H1 (cell line): ENCODE data around the gene KISS1. TPM values are rescaled to one million over a fixed set of nuclear protein-coding genes. Genes with fewer than 3 reads are reported as not detected.

Experiments used
- CTCF ChIA-PET: fragments of 300-600 bp; sonication (Branson Sonifier 250); formaldehyde crosslinking; loops from one replicate; lab custom pipeline; 2021; ENCODE audit not compliant: partially characterized antibody; lab: Charles Lee
- POLR2A ChIA-PET: fragments of 300-600 bp; sonication (Branson Sonifier 250); formaldehyde crosslinking; loops from one replicate; lab custom pipeline; 2021; ENCODE audit warnings: inconsistent platforms; ENCODE audit not compliant: partially characterized antibody; lab: Charles Lee
- DNase-seq, 2 experiments: peaks; one replicate each; pipeline versions ENCODE4 v3.0.0 to v3.0.0-alpha.2; 2010 to 2022; ENCODE audit warnings: low spot score in 2 of 2, low read depth in 1 of 2, mixed read lengths in 1 of 2
- FAIRE-seq: peaks from 2 replicates; lab custom pipeline; 2011; peaks lifted over from hg19 to GRCh38; lab: Jason Lieb, UNC
- H2AFZ ChIP-seq: 2 replicates; pipeline ENCODE4 v1.8.1; 2012; ENCODE audit warnings: low read length, inconsistent platforms
- H2AK5ac ChIP-seq: 2 replicates; pipeline ENCODE4 v1.6.1; 2013; ENCODE audit warnings: low read depth, low read length
- H2BK120ac ChIP-seq: replicated peaks from 2 replicates; pipeline ENCODE3; 2013; ENCODE audit warnings: low read depth, low read length, inconsistent platforms
- H2BK12ac ChIP-seq: 2 replicates; pipeline ENCODE4 v1.6.1; 2013; ENCODE audit warnings: low read depth, low read length
- H2BK15ac ChIP-seq: 2 replicates; pipeline ENCODE4 v1.6.1; 2013; ENCODE audit warnings: low read length
- H2BK20ac ChIP-seq: 2 replicates; pipeline ENCODE4 v1.6.1; 2013; ENCODE audit warnings: low read length
- H2BK5ac ChIP-seq: 2 replicates; pipeline ENCODE4 v1.6.1; 2013; ENCODE audit warnings: low read depth, low read length
- H3K14ac ChIP-seq: 2 replicates; pipeline ENCODE4 v1.6.1; 2013; ENCODE audit warnings: inconsistent platforms; ENCODE audit not compliant: insufficient read length
- H3K18ac ChIP-seq: 2 replicates; pipeline ENCODE4 v1.6.1; 2013; ENCODE audit warnings: low read length; ENCODE audit errors: extremely low read depth
- H3K23ac ChIP-seq: 2 replicates; pipeline ENCODE4 v1.6.1; 2013; ENCODE audit warnings: inconsistent platforms; ENCODE audit not compliant: insufficient read length
- H3K23me2 ChIP-seq: 2 replicates; pipeline ENCODE4 v1.6.1; 2013; ENCODE audit warnings: low read depth, low read length
- H3K27ac ChIP-seq: 2 replicates; pipeline ENCODE4 v1.6.1; 2011; ENCODE audit warnings: low read depth, low read length, inconsistent platforms
- H3K27me3 ChIP-seq, 4 experiments: replicated peaks in 1 of 4; 1 replicate in 1 of 4; 2 replicates in 3 of 4; pipeline versions ENCODE4 v1.6.1 to v1.8.1; 2011 to 2013; ENCODE audit warnings: low read length in 3 of 4, mild to moderate bottlenecking in 3 of 4, inconsistent platforms in 2 of 4, mixed read lengths in 2 of 4, moderate library complexity in 1 of 4; ENCODE audit not compliant: control insufficient read depth in 3 of 4, insufficient read depth in 3 of 4; ENCODE audit errors: extremely low read depth in 1 of 4
- H3K36me3 ChIP-seq, 4 experiments: 2 replicates each; pipeline versions ENCODE4 v1.6.1 to v1.8.1; 2011 to 2013; ENCODE audit warnings: mild to moderate bottlenecking in 4 of 4, low read length in 3 of 4, moderate library complexity in 2 of 4, control low read depth in 1 of 4, inconsistent platforms in 1 of 4; ENCODE audit not compliant: insufficient read depth in 4 of 4, control insufficient read depth in 2 of 4
- H3K4ac ChIP-seq: replicated peaks from 2 replicates; pipeline ENCODE3; 2013; ENCODE audit warnings: low read length, low read depth, mixed read lengths, inconsistent platforms; ENCODE audit not compliant: insufficient read length
- H3K4me1 ChIP-seq, 4 experiments: replicated peaks in 1 of 4; 1 replicate in 1 of 4; 2 replicates in 3 of 4; pipeline versions ENCODE4 v1.6.1 to v1.8.1; 2011 to 2013; ENCODE audit warnings: low read length in 3 of 4, inconsistent platforms in 2 of 4, mixed read lengths in 1 of 4; ENCODE audit not compliant: insufficient read depth in 4 of 4, control insufficient read depth in 3 of 4
- H3K4me2 ChIP-seq, 2 experiments: 2 replicates each; pipeline versions ENCODE4 v1.6.1 to v1.8.1; 2011 to 2013; ENCODE audit warnings: low read depth in 2 of 2, low read length in 2 of 2, control low read depth in 1 of 2, inconsistent platforms in 1 of 2, mild to moderate bottlenecking in 1 of 2; ENCODE audit not compliant: insufficient read depth in 1 of 2
- H3K4me3 ChIP-seq, 4 experiments: fragments of 200-600, 300-600 bp in 1 of 4; sonication (generic), shearing (Covaris generic), sonication (Bioruptor Twin) in 1 of 4; 2 replicates each; pipeline versions ENCODE4 v1.5.1 to v1.8.1; 2011 to 2016; ENCODE audit warnings: low read length in 4 of 4, low read depth in 3 of 4, control low read depth in 2 of 4, inconsistent platforms in 2 of 4, mild to moderate bottlenecking in 2 of 4, mixed read lengths in 1 of 4, moderate library complexity in 1 of 4; ENCODE audit not compliant: insufficient read depth in 2 of 4; ENCODE audit errors: extremely low read depth in 1 of 4
- H3K56ac ChIP-seq: replicated peaks from 2 replicates; pipeline ENCODE3; 2013; ENCODE audit warnings: low read depth, mild to moderate bottlenecking, mixed read lengths, low read length, inconsistent platforms; ENCODE audit not compliant: insufficient read length
- H3K79me1 ChIP-seq: 2 replicates; pipeline ENCODE4 v1.6.1; 2013; ENCODE audit warnings: low read depth, low read length, control low read depth
- H3K79me2 ChIP-seq, 2 experiments: 2 replicates each; pipeline versions ENCODE4 v1.6.1 to v1.8.1; 2012 to 2013; ENCODE audit warnings: low read length in 2 of 2, mild to moderate bottlenecking in 2 of 2, inconsistent platforms in 1 of 2; ENCODE audit not compliant: insufficient read depth in 2 of 2, control insufficient read depth in 1 of 2
- H3K9ac ChIP-seq, 4 experiments: replicated peaks in 1 of 4; 1 replicate in 1 of 4; 2 replicates in 3 of 4; pipeline versions ENCODE4 v1.6.1 to v1.8.1; 2011 to 2013; ENCODE audit warnings: low read depth in 3 of 4, low read length in 3 of 4, control low read depth in 2 of 4, mild to moderate bottlenecking in 2 of 4, moderate library complexity in 2 of 4, inconsistent platforms in 1 of 4; ENCODE audit errors: extremely low read depth in 1 of 4
- H3K9me3 ChIP-seq, 2 experiments: 2 replicates each; pipeline versions ENCODE4 v1.6.1 to v1.8.1; 2012 to 2013; ENCODE audit warnings: mild to moderate bottlenecking in 2 of 2, moderate library complexity in 2 of 2, control low read depth in 1 of 2, inconsistent platforms in 1 of 2, low read depth in 1 of 2, low read length in 1 of 2, mixed read lengths in 1 of 2; ENCODE audit not compliant: insufficient read depth in 2 of 2
- H4K20me1 ChIP-seq, 2 experiments: replicated peaks in 1 of 2; 2 replicates each; pipeline versions ENCODE3 to v1.8.1; 2011 to 2013; ENCODE audit warnings: inconsistent platforms in 2 of 2, low read length in 2 of 2, mild to moderate bottlenecking in 1 of 2; ENCODE audit not compliant: insufficient read depth in 2 of 2, control insufficient read depth in 1 of 2
- H4K5ac ChIP-seq: 2 replicates; pipeline ENCODE4 v1.6.1; 2013; ENCODE audit warnings: low read length, low read depth, mixed read lengths, inconsistent platforms; ENCODE audit not compliant: insufficient read length
- H4K8ac ChIP-seq: 2 replicates; pipeline ENCODE4 v1.8.0; 2013; ENCODE audit warnings: mild to moderate bottlenecking, moderate library complexity, low read length, inconsistent platforms; ENCODE audit not compliant: insufficient read depth; ENCODE audit errors: extremely low read depth
- H4K91ac ChIP-seq: replicated peaks from 2 replicates; pipeline ENCODE3; 2013; ENCODE audit warnings: low read length, mixed read lengths, inconsistent platforms; ENCODE audit not compliant: insufficient read length
- BCL11A ChIP-seq, 2 experiments: IDR thresholded peaks; one replicate each; pipeline ENCODE4 v1.6.1; 2011; ENCODE audit warnings: low read depth in 2 of 2, low read length in 2 of 2, mild to moderate bottlenecking in 2 of 2
- CTCF ChIP-seq, 3 experiments: IDR thresholded peaks; 1 replicate in 2 of 3; 2 replicates in 1 of 3; pipeline versions ENCODE4 v1.5.1 to v1.6.1; 2011; ENCODE audit warnings: low read length in 3 of 3, mild to moderate bottlenecking in 3 of 3, inconsistent platforms in 2 of 3, low read depth in 1 of 3, moderate library complexity in 1 of 3; ENCODE audit not compliant: insufficient read depth in 1 of 3; ENCODE audit errors: control extremely low read depth in 1 of 3
- EP300 ChIP-seq, 2 experiments: IDR thresholded peaks; 1 replicate in 1 of 2; 2 replicates in 1 of 2; pipeline ENCODE4 v1.6.1; 2011 to 2012; ENCODE audit warnings: low read depth in 2 of 2, low read length in 2 of 2, mild to moderate bottlenecking in 2 of 2, borderline replicate concordance in 1 of 2, inconsistent platforms in 1 of 2, moderate library complexity in 1 of 2
- GTF2F1 ChIP-seq: IDR thresholded peaks from 2 replicates; pipeline ENCODE4 v1.6.1; 2012; ENCODE audit warnings: low read depth, low read length, improper control_type of control experiment, borderline replicate concordance
- JUND ChIP-seq: IDR thresholded peaks from 2 replicates; pipeline ENCODE4 v1.6.1; 2011; ENCODE audit warnings: mild to moderate bottlenecking, improper control_type of control experiment, low read length
- MAX ChIP-seq: IDR thresholded peaks from 2 replicates; pipeline ENCODE4 v1.6.1; 2012; ENCODE audit warnings: inconsistent platforms
- RXRA ChIP-seq: IDR thresholded peaks from 2 replicates; pipeline ENCODE4 v1.6.1; 2011; ENCODE audit warnings: low read depth, mild to moderate bottlenecking, low read length, moderate library complexity; ENCODE audit not compliant: insufficient read depth
- SIRT6 ChIP-seq: IDR thresholded peaks from one replicate; pipeline ENCODE4 v1.7.1; 2012; ENCODE audit warnings: low read length, inconsistent platforms
- SIX5 ChIP-seq: IDR thresholded peaks from 2 replicates; pipeline ENCODE4 v1.6.1; 2011; ENCODE audit warnings: mild to moderate bottlenecking, low read depth, low read length
- TBP ChIP-seq: IDR thresholded peaks from 2 replicates; pipeline ENCODE4 v1.6.1; 2011; ENCODE audit warnings: low read depth, low read length, improper control_type of control experiment
- TCF12 ChIP-seq: IDR thresholded peaks from 2 replicates; pipeline ENCODE4 v1.6.1; 2011; ENCODE audit warnings: low read depth, mild to moderate bottlenecking, low read length
- TEAD4 ChIP-seq: IDR thresholded peaks from 2 replicates; pipeline ENCODE4 v1.6.1; 2012; ENCODE audit warnings: low read depth, low read length, inconsistent platforms, mixed read lengths
- WGBS, 2 experiments: shearing (Covaris generic) in 1 of 2; methylation state at CpG; one replicate each; pipeline versions ENCODE4 v1.1.6 to v1.1.7; 2013 to 2015; ENCODE audit warnings: low lambda C conversion rate in 2 of 2, mixed read lengths in 2 of 2, inconsistent platforms in 1 of 2, low coverage in 1 of 2, missing lambda C conversion rate in 1 of 2; ENCODE audit not compliant: insufficient replicate concordance in 2 of 2, insufficient coverage in 1 of 2, insufficient read length in 1 of 2; ENCODE audit errors: extremely low coverage in 1 of 2, missing lambda C conversion rate in 1 of 2; 5-methylcytosine and 5-hydroxymethylcytosine counted together
- polyA plus RNA-seq, 7 experiments: library from polyadenylated mRNA; depleted of rRNA in 3 of 7; stranded (reverse) in 5 of 7; unstranded in 2 of 7; fragments of >200 nt in 5 of 7; fragments of 200-250 nt in 2 of 7; gene quantifications; 1 replicate in 5 of 7; 2 replicates in 1 of 7; 4 replicates in 1 of 7; pipeline versions ENCODE4 v1.2.1 to v1.2.3, GENCODE V29; 2011 to 2013; ENCODE audit warnings: missing spikeins in 2 of 7, mixed read lengths in 2 of 7
- total RNA-seq: library from RNA; stranded (reverse); fragmentation: NEBNext Ultra II Directional; extraction: Animal tissue kit (Norgen Biotek cat#: 25700); gene quantifications from 2 replicates; pipeline ENCODE4 v1.2.1, GENCODE V29; 2021

Gene KISS1
- total and polyA plus RNA-seq, 2 of the 8 experiments (the other 6 are each of a cell fraction or from before 2014, with no cell fraction given) = 0.71 TPM; not detected in 1

- Histone ChIP-seq H3K9ac (no peak overlapping the region), H2BK12ac (no peak overlapping the region), H2BK5ac (no peak overlapping the region), H3K79me1 (no peaks in the 10 kb centered on the region), H4K8ac (no peak overlapping the region), H3K4me1 (no peaks in the 10 kb centered on the region), H3K9me3 (no peaks in the 10 kb centered on the region), H4K5ac (no peak overlapping the region), H3K4me2 (no peak overlapping the region), H2AK5ac (no peak overlapping the region), H3K18ac (no peak overlapping the region), H2BK15ac (no peak overlapping the region), H3K4ac (no peak overlapping the region), H3K79me2 (no peaks in the 10 kb centered on the region), H3K56ac (no peak overlapping the region), H3K23ac (no peak overlapping the region), H2AFZ (no peak overlapping the region), H2BK20ac (no peak overlapping the region), H3K36me3 (no peaks in the 10 kb centered on the region; a peak in 1 of 8 replicates), H3K23me2 (no peaks in the 10 kb centered on the region), H3K4me3 (no peak overlapping the region), H3K14ac (no peak overlapping the region), H4K91ac (no peak overlapping the region), H3K27me3 (no peaks in the 10 kb centered on the region), H4K20me1 (no peaks in the 10 kb centered on the region), H3K27ac (no peak overlapping the region), H2BK120ac (no peak overlapping the region)
- FAIRE-seq = no peak
- CTCF ChIA-PET = interaction anchor here (0.8 to 8.3 kb wide), 4 partner anchors 13 to 171 kb away, joined by 3 to 59 read pairs (median 15); partner anchors contain the start of gene GOLT1A
- POLR2A ChIA-PET = interaction anchor here (0.6 kb wide), 1 partner anchor 296 kb away, joined by 3 read pairs; no protein-coding TSS in a partner anchor
- DNase-seq = no peak
- WGBS, 2 experiments = 84% methylated on average over 2 of the region's 2 CpGs; no CpG with 5 or more reads in 1 of the 2 experiments
- TF ChIP-seq EP300 (IDR thresholded peaks at IDR 0.05; ENCODE audit: borderline replicate concordance in 1 of 2, low read depth in 2 of 2, low read length in 2 of 2) (no peak), SIX5 (no peak), RXRA (no peak), TBP (no peak), TEAD4 (no peak), GTF2F1 (no peak), MAX (no peak), BCL11A (IDR thresholded peaks at IDR 0.05; ENCODE audit: low read depth in 2 of 2, low read length in 2 of 2) (no peak), SIRT6 (no peak), TCF12 (no peak), CTCF (IDR thresholded peaks at IDR 0.05; ENCODE audit: control extremely low read depth in 1 of 3, insufficient read depth in 1 of 3, low read depth in 1 of 3, low read length in 3 of 3) (no peak), JUND (no peak)
These were observed 31.1 kb upstream of the KISS1 start for GRCh38 chr1:204227351-204227750.
